Measurements from ENCODE around the gene SLC24A3.

SLC24A3 gene

GRCh38 chr20:19562426-19562825 is 350.0 kb downstream of the SLC24A3 start:
- peak; percentile 47 for DNase-seq

- no peak for DNase-seq
These were observed 351.8 kb downstream of the SLC24A3 start for GRCh38 chr20:19564261-19564660.

GRCh38 chr20:19565736-19566135 is 353.3 kb downstream of the SLC24A3 start:
- DNase-seq = no peak

GRCh38 chr20:19566226-19566945 is 353.9 kb downstream of the SLC24A3 start:
- DNase-seq = no peak

- DNase-seq = no peak
These were observed 355.7 kb downstream of the SLC24A3 start for GRCh38 chr20:19568128-19568527.

GRCh38 chr20:19571996-19572395 is 359.6 kb downstream of the SLC24A3 start:
- DNase-seq = no peak

- DNase-seq = no peak
These were observed 365.2 kb downstream of the SLC24A3 start for GRCh38 chr20:19577692-19578091.

GRCh38 chr20:19582782-19583181 is 370.3 kb downstream of the SLC24A3 start:
- DNase-seq = no peak

GRCh38 chr20:19583532-19584175 is 371.2 kb downstream of the SLC24A3 start:
- DNase-seq = peak; percentile 65

- no peak for DNase-seq
These were observed 375.8 kb downstream of the SLC24A3 start for GRCh38 chr20:19588241-19588640.

GRCh38 chr20:19588732-19589131 is 376.3 kb downstream of the SLC24A3 start:
- DNase-seq = peak; percentile 18

GRCh38 chr20:19589787-19590362 is 377.4 kb downstream of the SLC24A3 start:
- DNase-seq = no peak

- DNase-seq = no peak
These were observed 377.9 kb downstream of the SLC24A3 start for GRCh38 chr20:19590382-19590781.

GRCh38 chr20:19593762-19594161 is 381.3 kb downstream of the SLC24A3 start:
- DNase-seq = no peak

- no peak for DNase-seq
These were observed 382.5 kb downstream of the SLC24A3 start for GRCh38 chr20:19594896-19595295.

GRCh38 chr20:19598117-19598850 is 385.8 kb downstream of the SLC24A3 start:
- DNase-seq = no peak

GRCh38 chr20:19599200-19599599 is 386.8 kb downstream of the SLC24A3 start:
- DNase-seq = no peak

GRCh38 chr20:19600042-19600441 is 387.6 kb downstream of the SLC24A3 start:
- no peak for DNase-seq

- no peak for DNase-seq
These were observed 388.8 kb downstream of the SLC24A3 start for GRCh38 chr20:19601126-19601810.

GRCh38 chr20:19602675-19603375 is 390.4 kb downstream of the SLC24A3 start:
- DNase-seq = no peak

GRCh38 chr20:19603376-19603750 is 390.9 kb downstream of the SLC24A3 start:
- DNase-seq = peak; percentile 23

GRCh38 chr20:19605786-19606485 is 393.5 kb downstream of the SLC24A3 start:
- no peak for DNase-seq

Measured in COR-L47 (cell line).